Stomach (tissue), 4 donors: ENCODE results near the gene POTEM.
"Not testable (repeated sequence)": the region's sequence is repeated elsewhere in the genome, so short reads cannot be mapped to it uniquely, and the experiment has no call there.

Experiments used
- CTCF ChIP-seq, 7 experiments: fragments of 450-650 bp in 4 of 7; fragments of 200-600 bp in 3 of 7; sonication (generic) in 3 of 7; IDR thresholded peaks; one replicate each; pipeline ENCODE4 v1.5.1; 2016 to 2019; ENCODE audit warnings: antibody characterized with exemption in 7 of 7, control low read depth in 2 of 7, mild to moderate bottlenecking in 1 of 7
- POLR2A ChIP-seq, 4 donors: fragments of 450-650 bp; IDR thresholded peaks; one replicate each; pipeline ENCODE4 v1.6.1; 2016; ENCODE audit warnings: antibody characterized with exemption in 4 of 4, control low read depth in 2 of 4, mild to moderate bottlenecking in 1 of 4, moderate library complexity in 1 of 4

- TF ChIP-seq CTCF, POLR2A (IDR thresholded peaks at IDR 0.05): not testable (repeated sequence)
Observed at GRCh38 chr14:18964878-18965277, 2.4 kb upstream of the POTEM start.
